CD4-positive, CD25-positive, alpha-beta regulatory T cell (primary cell): ENCODE data around the gene ALDH3A2. TPM values are rescaled to one million over a fixed set of nuclear protein-coding genes. Genes with fewer than 3 reads are reported as not detected.
A peak's percentile ranks its signal among the peaks of the same experiment; 100 is the strongest.

ENCODE experiments used
- ATAC-seq, 2 donors: fragments of 150-1000 bp; cut with Tn5 transposase; one replicate each; pipeline ENCODE4 v1.10.0; 2021; ENCODE audit warnings: low read depth in 2 of 2, moderate number of reproducible peaks in 2 of 2, moderate library complexity in 1 of 2
- DNase-seq, 3 donors: peaks; one replicate each; pipeline versions ENCODE4 v3.0.0 to v3.0.0-alpha.2; 2012 to 2022; ENCODE audit warnings: mixed read lengths in 1 of 3
- H3K27ac ChIP-seq: one replicate; pipeline ENCODE4 v1.7.0; 2013; ENCODE audit warnings: mild to moderate bottlenecking, low read length; ENCODE audit not compliant: insufficient read depth, poor library complexity, severe bottlenecking
- H3K27me3 ChIP-seq: one replicate; pipeline ENCODE4 v1.7.0; 2013; ENCODE audit warnings: low read length; ENCODE audit not compliant: control insufficient read depth, insufficient read depth
- H3K36me3 ChIP-seq: one replicate; pipeline ENCODE4 v1.7.0; 2013; ENCODE audit warnings: mild to moderate bottlenecking, low read length, moderate library complexity; ENCODE audit not compliant: control insufficient read depth, insufficient read depth
- H3K4me1 ChIP-seq: 2 replicates; pipeline ENCODE4 v1.7.0; 2013; ENCODE audit warnings: mild to moderate bottlenecking, low read length; ENCODE audit not compliant: insufficient read depth, control insufficient read depth, poor library complexity, severe bottlenecking
- H3K4me3 ChIP-seq: one replicate; pipeline ENCODE4 v1.7.0; 2013; ENCODE audit warnings: low read depth, mild to moderate bottlenecking, low read length, moderate library complexity
- H3K9me3 ChIP-seq, 2 experiments: 1 replicate in 1 of 2; 2 replicates in 1 of 2; pipeline ENCODE4 v1.7.0; 2013; ENCODE audit warnings: low read length in 2 of 2, mild to moderate bottlenecking in 1 of 2, moderate library complexity in 1 of 2; ENCODE audit not compliant: control insufficient read depth in 2 of 2
- H3K27ac Mint-ChIP-seq, 3 donors: one replicate each; pipeline ENCODE4 v1.8.0; 2020 to 2022; ENCODE audit warnings: mild to moderate bottlenecking in 3 of 3, mixed read lengths in 3 of 3, moderate library complexity in 2 of 3
- H3K27me3 Mint-ChIP-seq: one replicate; pipeline ENCODE4 v1.8.0; 2022; ENCODE audit warnings: mild to moderate bottlenecking, mixed read lengths
- H3K36me3 Mint-ChIP-seq: one replicate; pipeline ENCODE4 v1.8.0; 2020; ENCODE audit warnings: mixed read lengths
- H3K4me1 Mint-ChIP-seq, 4 donors: one replicate each; pipeline ENCODE4 v1.8.0; 2020 to 2022; ENCODE audit warnings: mixed read lengths in 4 of 4, mild to moderate bottlenecking in 1 of 4
- H3K4me3 Mint-ChIP-seq, 4 donors: one replicate each; pipeline ENCODE4 v1.8.0; 2020 to 2022; ENCODE audit warnings: mild to moderate bottlenecking in 4 of 4, mixed read lengths in 4 of 4, moderate library complexity in 3 of 4
- H3K9me3 Mint-ChIP-seq, 7 donors: one replicate each; pipeline ENCODE4 v1.8.0; 2020 to 2022; ENCODE audit warnings: mixed read lengths in 7 of 7, mild to moderate bottlenecking in 3 of 7, moderate library complexity in 2 of 7
- polyA plus RNA-seq, 4 donors: library from polyadenylated mRNA; unstranded; fragments of 300-500 nt; fragmentation: Illumina TruSeq; gene quantifications; one replicate each; pipeline ENCODE4 v1.2.3, GENCODE V29; 2021
- total RNA-seq: library from RNA; stranded (reverse); gene quantifications from one replicate; pipeline ENCODE4 v1.2.3, GENCODE V29; 2022

ALDH3A2 gene
- total and polyA plus RNA-seq, 5 donors from 2014 or later = 31.7 to 45.9 (median 38.8) TPM

DNA sequence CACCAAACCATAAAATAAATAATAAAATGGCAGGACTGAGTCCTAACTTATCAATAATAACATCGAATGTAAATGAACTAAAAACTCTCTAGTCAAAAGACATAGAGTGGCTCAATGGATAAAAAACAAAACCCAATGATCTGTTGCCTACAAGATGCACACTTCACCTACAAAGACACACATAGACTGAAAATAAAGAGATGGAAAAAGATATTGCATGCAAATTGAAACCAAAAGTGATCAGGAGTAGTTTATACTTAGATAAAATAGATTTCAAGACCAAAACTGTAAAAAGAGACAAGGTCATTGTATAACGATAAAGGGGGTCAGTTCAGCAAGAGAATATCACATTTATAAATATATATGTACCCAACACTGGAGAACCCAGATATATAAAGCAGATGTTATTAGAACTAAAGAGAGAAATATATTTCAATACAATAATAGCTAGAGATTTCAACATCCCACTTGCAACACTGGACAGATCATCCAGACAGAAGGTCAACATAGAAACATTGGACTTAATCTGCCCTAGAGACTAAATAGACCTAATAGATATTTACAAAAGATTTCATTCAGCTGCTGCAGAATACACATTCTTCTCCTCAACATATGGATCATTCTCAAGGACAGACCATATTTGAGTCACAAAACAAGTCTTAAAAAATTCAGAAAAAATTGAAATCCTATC is 38.0 kb downstream of the ALDH3A2 start:
- Histone ChIP-seq H3K36me3 (no peaks in the 10 kb centered on the region), H3K27ac (no peak overlapping the region), H3K4me1 (no peaks in the 10 kb centered on the region), H3K9me3 (no peaks in the 10 kb centered on the region), H3K4me3 (no peak overlapping the region), H3K27me3 (no peaks in the 10 kb centered on the region)
- ATAC-seq (no peak), DNase-seq (no peak)
- no peak overlapping the region for H3K27ac Mint-ChIP-seq
- peaks cover 8% of the 10 kb centered on the region for H3K36me3 Mint-ChIP-seq
- peaks cover 0 to 10% (median 0%) of the 10 kb centered on the region in 4 donors for H3K4me1 Mint-ChIP-seq
- H3K4me3 Mint-ChIP-seq = no peak overlapping the region
- peaks cover 5% of the 10 kb centered on the region for H3K27me3 Mint-ChIP-seq
- H3K9me3 Mint-ChIP-seq = no peaks in the 10 kb centered on the region

DNA sequence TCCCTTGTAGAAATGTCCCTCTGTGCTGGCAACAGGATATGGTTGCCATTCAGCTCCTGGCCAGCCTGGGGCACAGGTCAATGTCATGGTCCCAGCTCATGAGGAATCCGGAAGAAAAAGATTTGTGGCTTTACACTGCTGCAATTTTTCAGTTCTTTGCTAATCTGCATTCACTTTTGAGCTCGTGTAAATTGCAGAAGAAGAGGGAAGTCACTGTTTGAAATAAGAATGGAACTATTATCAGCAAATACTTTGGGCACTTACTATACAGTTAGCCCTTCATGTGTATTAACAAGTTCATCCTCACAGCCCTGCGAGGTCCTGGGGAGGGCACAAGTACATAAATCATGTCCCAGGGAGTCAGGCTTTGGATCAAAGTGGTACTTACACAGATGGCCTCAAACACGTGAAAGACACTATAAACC is 53.7 kb downstream of the ALDH3A2 start:
- Histone ChIP-seq H3K27me3 (no peaks in the 10 kb centered on the region), H3K36me3 (no peaks in the 10 kb centered on the region), H3K4me3 (no peak overlapping the region), H3K27ac (no peak overlapping the region), H3K4me1 (no peaks in the 10 kb centered on the region), H3K9me3 (no peaks in the 10 kb centered on the region)
- H3K27me3 Mint-ChIP-seq = no peaks in the 10 kb centered on the region
- H3K4me1 Mint-ChIP-seq = peaks cover 0 to 5% (median 1%) of the 10 kb centered on the region in 4 donors
- H3K9me3 Mint-ChIP-seq = no peaks in the 10 kb centered on the region
- no peaks in the 10 kb centered on the region for H3K36me3 Mint-ChIP-seq
- ATAC-seq (no peak), DNase-seq (no peak)
- peak overlapping the region in 1 of 3 donors; percentile 52 for H3K27ac Mint-ChIP-seq
- H3K4me3 Mint-ChIP-seq = no peak overlapping the region

DNA sequence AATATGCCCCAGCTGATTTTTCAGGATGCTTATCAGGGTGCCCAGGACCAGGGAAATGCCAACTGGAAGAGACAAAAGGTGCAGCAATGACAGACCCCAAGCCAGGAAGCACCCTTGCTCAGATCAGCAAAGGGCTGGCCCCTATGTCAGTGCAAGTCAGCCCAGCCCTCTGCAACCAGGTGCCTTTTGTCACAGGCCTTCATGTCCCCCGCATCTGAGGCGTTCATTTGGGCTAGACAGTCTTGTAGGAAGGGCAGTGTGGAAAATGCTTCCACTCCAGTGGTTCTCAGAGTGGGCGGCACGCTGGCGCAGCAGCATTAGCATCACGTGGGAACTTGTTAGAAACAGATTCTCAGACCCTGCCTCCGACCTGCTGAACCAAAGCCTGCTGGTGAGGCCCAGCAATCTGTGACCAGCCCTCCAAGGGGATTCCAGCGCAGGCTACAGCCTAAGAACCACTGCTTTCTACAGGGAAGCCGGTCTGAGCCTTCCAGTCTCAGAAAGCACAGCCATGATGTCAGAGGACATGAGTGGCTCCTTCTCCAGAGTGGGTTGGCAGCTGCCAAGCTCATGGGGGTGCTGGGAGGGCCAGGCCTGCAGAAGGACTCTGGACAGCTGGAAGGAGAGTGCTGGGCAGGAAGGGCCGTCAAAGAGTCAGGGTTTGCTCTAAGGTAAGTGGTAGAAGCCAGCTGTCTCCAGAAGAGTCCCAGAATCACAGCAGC is 54.7 kb downstream of the ALDH3A2 start:
- Mint-ChIP-seq H3K9me3 (no peaks in the 10 kb centered on the region), H3K27ac (peak overlapping the region in 2 of 3 donors; percentile 37 to 52), H3K36me3 (no peaks in the 10 kb centered on the region), H3K4me3 (no peak overlapping the region), H3K27me3 (no peaks in the 10 kb centered on the region), H3K4me1 (peaks cover 0 to 5% (median 1%) of the 10 kb centered on the region in 4 donors)
- Histone ChIP-seq H3K36me3 (no peaks in the 10 kb centered on the region), H3K9me3 (no peaks in the 10 kb centered on the region), H3K27me3 (no peaks in the 10 kb centered on the region), H3K4me1 (no peaks in the 10 kb centered on the region), H3K4me3 (no peak overlapping the region), H3K27ac (no peak overlapping the region)
- no peak for ATAC-seq
- no peak for DNase-seq

DNA sequence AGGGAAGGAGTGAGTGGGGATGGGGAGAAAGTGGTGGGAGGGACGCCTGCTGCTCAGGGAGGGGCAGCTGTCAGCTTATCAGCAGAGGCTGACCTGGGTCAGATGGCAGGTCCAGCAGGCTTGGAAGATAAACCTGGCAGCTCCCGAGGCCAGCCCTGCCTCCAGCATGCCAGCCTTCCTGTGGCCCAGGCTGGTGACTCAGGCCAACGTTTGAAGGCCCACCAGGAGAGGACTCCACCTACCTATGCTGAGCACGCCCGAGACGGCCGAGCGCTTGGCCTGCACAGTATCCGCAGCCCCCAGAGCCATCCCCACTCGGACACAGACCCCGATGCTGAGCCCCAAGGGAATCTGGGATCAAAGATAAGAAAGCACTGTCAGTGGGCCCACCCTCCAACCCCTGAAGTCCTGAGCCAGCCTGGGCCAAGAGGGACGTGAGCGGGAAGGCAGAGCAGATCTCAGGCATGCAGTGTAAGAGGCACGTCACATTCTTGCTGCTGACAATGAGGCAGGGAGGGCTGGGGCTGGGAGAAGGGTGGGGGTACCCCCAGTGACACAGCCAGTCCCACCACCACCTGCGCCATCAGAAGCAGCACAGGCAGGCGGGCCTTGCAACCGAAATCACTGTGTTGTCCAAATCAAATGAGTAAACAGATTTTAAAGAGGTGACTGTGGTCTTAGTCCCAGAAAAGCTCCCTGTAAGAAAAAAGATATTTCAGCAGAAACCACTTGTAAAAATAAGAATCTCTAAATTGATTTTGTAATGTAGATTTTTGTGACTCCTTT is 55.5 kb downstream of the ALDH3A2 start:
- H3K27ac ChIP-seq = no peak overlapping the region
- H3K4me1 Mint-ChIP-seq = peaks cover 0 to 5% (median 1%) of the 10 kb centered on the region in 4 donors
- H3K36me3 ChIP-seq = no peaks in the 10 kb centered on the region
- no peaks in the 10 kb centered on the region for H3K36me3 Mint-ChIP-seq
- no peak for DNase-seq
- H3K27me3 Mint-ChIP-seq = no peaks in the 10 kb centered on the region
- H3K9me3 ChIP-seq = no peaks in the 10 kb centered on the region
- H3K4me3 Mint-ChIP-seq = no peak overlapping the region
- H3K4me1 ChIP-seq = no peaks in the 10 kb centered on the region
- H3K4me3 ChIP-seq = no peak overlapping the region
- H3K9me3 Mint-ChIP-seq = no peaks in the 10 kb centered on the region
- H3K27ac Mint-ChIP-seq = peak overlapping the region in 1 of 3 donors; percentile 52
- ATAC-seq = no peak
- no peaks in the 10 kb centered on the region for H3K27me3 ChIP-seq

DNA sequence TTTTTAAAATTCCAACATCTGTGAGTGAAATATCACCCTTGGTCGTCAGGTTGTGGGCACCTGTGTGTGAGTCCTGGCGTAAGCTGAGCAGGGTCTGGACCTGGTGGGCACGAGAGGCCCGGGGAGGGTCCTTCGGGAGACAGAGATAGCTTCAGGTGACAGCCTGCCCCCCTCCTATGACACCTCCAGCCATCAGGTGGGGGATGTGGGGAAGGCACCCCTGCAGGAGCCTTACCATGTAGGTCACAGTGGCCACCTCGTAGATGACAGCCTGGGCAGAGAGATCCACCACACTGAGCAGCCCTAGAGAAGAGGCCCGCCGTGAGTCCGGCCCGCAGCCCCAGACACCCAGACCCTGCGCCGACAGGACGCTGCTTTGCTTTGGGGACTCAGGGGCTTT is 56.6 kb downstream of the ALDH3A2 start:
- Histone ChIP-seq H3K9me3 (no peaks in the 10 kb centered on the region), H3K27ac (no peak overlapping the region), H3K4me3 (no peak overlapping the region), H3K36me3 (no peaks in the 10 kb centered on the region), H3K4me1 (no peaks in the 10 kb centered on the region), H3K27me3 (no peaks in the 10 kb centered on the region)
- DNase-seq = no peak
- no peak for ATAC-seq
- H3K4me3 Mint-ChIP-seq = no peak overlapping the region
- no peaks in the 10 kb centered on the region for H3K9me3 Mint-ChIP-seq
- H3K4me1 Mint-ChIP-seq = peaks cover 0 to 5% (median 1%) of the 10 kb centered on the region in 4 donors
- H3K36me3 Mint-ChIP-seq = no peaks in the 10 kb centered on the region
- H3K27me3 Mint-ChIP-seq = no peaks in the 10 kb centered on the region
- H3K27ac Mint-ChIP-seq = no peak overlapping the region

DNA sequence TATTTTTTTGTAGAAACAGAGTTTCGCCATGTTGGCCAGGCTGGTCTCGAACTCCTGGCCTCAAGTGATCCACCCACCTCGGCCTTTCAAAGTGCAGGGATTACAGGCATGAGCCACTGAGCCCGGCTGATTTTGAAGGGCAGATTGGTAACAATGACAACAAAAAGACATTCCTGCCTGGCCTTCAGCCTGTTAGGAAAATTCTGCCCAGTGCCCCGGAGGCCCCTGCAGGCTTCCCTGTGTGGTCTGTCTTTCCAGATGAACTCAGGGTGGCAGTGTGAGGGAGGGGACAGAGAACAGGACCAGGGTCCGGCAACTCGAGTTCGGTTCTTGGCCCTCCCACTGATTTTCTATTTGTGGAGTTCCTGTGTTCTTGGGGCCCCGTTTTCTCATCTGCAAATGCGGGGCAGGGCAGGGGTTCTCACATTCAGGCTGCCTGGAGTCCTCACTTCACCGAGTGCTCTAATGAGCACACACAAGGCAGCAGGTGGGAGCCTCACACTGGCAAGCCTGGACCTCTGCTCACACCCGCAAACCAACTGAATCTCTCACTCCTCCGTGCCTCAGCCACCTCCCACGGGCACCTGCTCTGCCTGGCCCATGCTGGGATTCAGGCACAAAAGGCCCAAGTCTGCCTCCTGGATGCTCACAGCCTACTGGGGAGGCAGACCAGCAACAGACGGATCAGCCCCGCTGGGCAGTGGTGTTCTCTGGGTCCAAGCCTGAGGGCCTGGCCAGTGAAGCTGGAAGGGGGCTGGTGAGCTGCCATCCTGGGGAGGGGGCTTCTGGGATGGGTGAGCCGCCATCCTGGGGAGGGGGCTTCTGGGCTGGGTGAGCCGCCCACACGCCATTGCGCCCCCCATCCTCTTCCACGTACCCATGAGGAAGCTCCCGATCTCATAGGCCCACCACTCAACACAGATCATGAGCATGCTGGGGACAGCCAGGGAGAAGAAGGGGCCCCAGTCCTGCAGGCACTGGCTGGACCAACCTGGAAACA is 57.5 kb downstream of the ALDH3A2 start:
- no peaks in the 10 kb centered on the region for H3K36me3 ChIP-seq
- H3K9me3 ChIP-seq = no peaks in the 10 kb centered on the region
- no peaks in the 10 kb centered on the region for H3K27me3 ChIP-seq
- no peak overlapping the region for H3K4me3 ChIP-seq
- DNase-seq = no peak
- no peak overlapping the region for H3K4me3 Mint-ChIP-seq
- H3K27ac Mint-ChIP-seq = no peak overlapping the region
- H3K27me3 Mint-ChIP-seq = no peaks in the 10 kb centered on the region
- ATAC-seq = no peak
- H3K36me3 Mint-ChIP-seq = no peaks in the 10 kb centered on the region
- no peaks in the 10 kb centered on the region for H3K4me1 ChIP-seq
- H3K27ac ChIP-seq = no peak overlapping the region
- peaks cover 0 to 5% (median 1%) of the 10 kb centered on the region in 4 donors for H3K4me1 Mint-ChIP-seq
- no peaks in the 10 kb centered on the region for H3K9me3 Mint-ChIP-seq
